K562 (cell line): ENCODE results near the gene CEP162. TPM values are rescaled to one million over a fixed set of nuclear protein-coding genes. Genes with fewer than 3 reads are reported as not detected.

Experiments used
- ATAC-seq: fragments of 200-7000 bp; cut with Tn5 transposase; 3 replicates; pipeline ENCODE4 v1.9.1; 2020; ENCODE audit warnings: moderate library complexity
- BruUV-seq: library from RNA; stranded (reverse); fragments of 400-500 nt; replicated peaks from 2 replicates; lab custom pipeline; 2021; lab: Mats Ljungman, UMichigan
- CTCF ChIA-PET: fragments of 300-600 bp; formaldehyde crosslinking; extraction: SDS; loops from one replicate; lab custom pipeline; 2021; ENCODE audit warnings: low intra/inter-chr PET ratio; lab: Yijun Ruan, JAX
- POLR2A ChIA-PET: fragments of 300-600, 350-650 bp; sonication (Branson Sonifier 250); formaldehyde crosslinking; extraction: SDS; loops from one replicate; lab custom pipeline; 2021; ENCODE audit warnings: antibody characterized with exemption, inconsistent platforms; lab: Yijun Ruan, JAX
- DNase-seq, 4 experiments: peaks; one replicate each; pipeline versions ENCODE4 v3.0.0 to v3.0.0-alpha.2; 2011 to 2018; ENCODE audit warnings: low spot score in 3 of 4, mixed read lengths in 3 of 4; ENCODE audit errors: extremely low read depth in 1 of 4
- FAIRE-seq: peaks from 2 replicates; lab custom pipeline; 2011; peaks lifted over from hg19 to GRCh38; lab: Jason Lieb, UNC
- H2AFZ ChIP-seq: 2 replicates; pipeline ENCODE4 v1.6.0; 2011; ENCODE audit warnings: low read depth, low read length, control low read depth, inconsistent platforms
- H3K27ac ChIP-seq: fragments of 200-600 bp; 3 replicates; pipeline ENCODE4 v1.8.0; 2011; ENCODE audit warnings: low read depth, mild to moderate bottlenecking, control low read depth, inconsistent platforms, low read length, moderate library complexity, mixed read lengths; ENCODE audit errors: extremely low read depth
- H3K27me3 ChIP-seq, 2 experiments: fragments of 300-600 bp in 1 of 2; 2 replicates in 1 of 2; 3 replicates in 1 of 2; pipeline versions ENCODE4 v1.6.0 to v1.8.0; 2011; ENCODE audit warnings: inconsistent platforms in 2 of 2, low read length in 2 of 2, mild to moderate bottlenecking in 1 of 2, mixed read lengths in 1 of 2, moderate library complexity in 1 of 2; ENCODE audit not compliant: control insufficient read depth in 2 of 2, insufficient read depth in 2 of 2
- H3K36me3 ChIP-seq: fragments of 300-600 bp; 3 replicates; pipeline ENCODE4 v1.8.0; 2011; ENCODE audit warnings: mild to moderate bottlenecking, low read length, inconsistent platforms; ENCODE audit not compliant: control insufficient read depth, insufficient read depth
- H3K4me1 ChIP-seq, 2 experiments: fragments of 200-600 bp in 1 of 2; replicated peaks in 1 of 2; 2 replicates in 1 of 2; 3 replicates in 1 of 2; pipeline versions ENCODE4 v1.5.1 to v1.8.0; 2011; ENCODE audit warnings: inconsistent platforms in 2 of 2, low read length in 2 of 2, mild to moderate bottlenecking in 1 of 2, mixed read lengths in 1 of 2, moderate library complexity in 1 of 2; ENCODE audit not compliant: control insufficient read depth in 2 of 2, insufficient read depth in 2 of 2
- H3K4me2 ChIP-seq: 2 replicates; pipeline ENCODE4 v1.6.1; 2011; ENCODE audit warnings: low read length, control low read depth, inconsistent platforms, mixed read lengths; ENCODE audit not compliant: insufficient read depth
- H3K4me3 ChIP-seq: fragments of 200-600 bp; sonication (generic), shearing (Covaris generic); 2 replicates; pipeline ENCODE4 v1.5.1; 2016; ENCODE audit warnings: control low read depth, inconsistent platforms
- H3K79me2 ChIP-seq: fragments of 200-600 bp; 3 replicates; pipeline ENCODE4 v1.8.0; 2011; ENCODE audit warnings: low read length, inconsistent platforms; ENCODE audit not compliant: control insufficient read depth, insufficient read depth
- H3K9ac ChIP-seq, 2 experiments: 2 replicates each; pipeline versions ENCODE4 v1.6.0 to v1.6.1; 2011; ENCODE audit warnings: low read depth in 2 of 2, low read length in 2 of 2, control low read depth in 1 of 2, inconsistent platforms in 1 of 2, mild to moderate bottlenecking in 1 of 2, mixed read lengths in 1 of 2; ENCODE audit not compliant: insufficient read depth in 1 of 2
- H3K9me1 ChIP-seq: one replicate; pipeline ENCODE4 v1.6.0; 2011; ENCODE audit warnings: inconsistent platforms, mild to moderate bottlenecking, low read length, moderate library complexity; ENCODE audit not compliant: control insufficient read depth, insufficient read depth
- H3K9me3 ChIP-seq: replicated peaks from 2 replicates; pipeline ENCODE4 v1.5.1; 2011; ENCODE audit warnings: low read depth, low read length, inconsistent platforms; ENCODE audit not compliant: control insufficient read depth, insufficient read depth
- H4K20me1 ChIP-seq: replicated peaks from 2 replicates; pipeline ENCODE4 v1.6.1; 2011; ENCODE audit warnings: low read length, inconsistent platforms, mixed read lengths; ENCODE audit not compliant: control insufficient read depth, insufficient read depth
- E4F1 ChIP-seq: fragments of 250-450 bp; sonication (Bioruptor Pico); IDR thresholded peaks from 2 replicates; pipeline ENCODE4 v1.5.0; 2021; ENCODE audit warnings: mild to moderate bottlenecking, borderline replicate concordance
- FOXK1 ChIP-seq: sonication (generic); formaldehyde crosslinking; IDR thresholded peaks from 2 replicates; pipeline ENCODE4 v1.8.0; 2022; ENCODE audit warnings: missing genetic modification reagents, mild to moderate bottlenecking, borderline replicate concordance
- HDAC3 ChIP-seq: fragments of 450-650 bp; IDR thresholded peaks from 2 replicates; pipeline ENCODE4 v1.6.1; 2018; ENCODE audit warnings: borderline replicate concordance, mild to moderate bottlenecking, moderate library complexity; ENCODE audit not compliant: partially characterized antibody
- HNRNPH1 ChIP-seq: fragments of 200-400 bp; formaldehyde crosslinking; optimal IDR thresholded peaks from 2 replicates; pipeline ENCODE3; 2017; ENCODE audit warnings: low read depth, mild to moderate bottlenecking, low read length, moderate library complexity
- HSF4 ChIP-seq: fragments of 250-450 bp; sonication (Bioruptor Pico); IDR thresholded peaks from 2 replicates; pipeline ENCODE4 v2.1.2; 2022; ENCODE audit warnings: mild to moderate bottlenecking, moderate library complexity, borderline replicate concordance
- POLR2A ChIP-seq: fragments of 450-650 bp; conservative IDR thresholded peaks from 2 replicates; pipeline ENCODE4 v1.6.1; 2016
- PRDM10 ChIP-seq: fragments of 450-650 bp; IDR thresholded peaks from 2 replicates; pipeline ENCODE4 v1.6.1; 2018; ENCODE audit not compliant: partially characterized antibody
- RB1 ChIP-seq: fragments of 450-650 bp; IDR thresholded peaks from 2 replicates; pipeline ENCODE4 v1.6.1; 2017; ENCODE audit warnings: low read depth, mild to moderate bottlenecking
- SNAPC5 ChIP-seq: fragments of 250-450 bp; sonication (Bioruptor Pico); IDR thresholded peaks from 2 replicates; pipeline ENCODE4 v1.8.0; 2021; ENCODE audit warnings: moderate library complexity, mild to moderate bottlenecking, inconsistent platforms
- STAT5B ChIP-seq: fragments of 250-450 bp; sonication (Bioruptor Pico); IDR thresholded peaks from 2 replicates; pipeline ENCODE4 v1.8.0; 2021; ENCODE audit warnings: mild to moderate bottlenecking, inconsistent platforms
- TBP ChIP-seq: optimal IDR thresholded peaks from 2 replicates; pipeline ENCODE3; 2011; ENCODE audit warnings: low read depth, low read length, improper control_type of control experiment
- TCF7 ChIP-seq: sonication (generic); IDR thresholded peaks from 2 replicates; pipeline ENCODE4 v1.6.1; 2016; ENCODE audit warnings: antibody characterized with exemption, borderline replicate concordance
- TFAM ChIP-seq: fragments of 250-450 bp; sonication (Bioruptor Pico); conservative IDR thresholded peaks from 2 replicates; pipeline ENCODE4 v1.5.0; 2021; ENCODE audit warnings: mild to moderate bottlenecking, moderate library complexity
- ZNF121 ChIP-seq: sonication (generic); formaldehyde crosslinking; conservative IDR thresholded peaks from 2 replicates; pipeline ENCODE4 v1.8.0; 2022; ENCODE audit warnings: missing genetic modification reagents
- ZNF511 ChIP-seq: sonication (generic); formaldehyde crosslinking; IDR thresholded peaks from 2 replicates; pipeline ENCODE4 v1.8.0; 2022; ENCODE audit warnings: mild to moderate bottlenecking, missing genetic modification reagents
- in situ Hi-C: fragments of 300-500 bp; cut with MboI; formaldehyde crosslinking; loops from 4 replicates; pipeline ENCODE4 v1.15.0; 2018; ENCODE audit warnings: inconsistent platforms, mixed read lengths
- intact Hi-C: fragments of 100-400 bp; cut with micrococcal nuclease; formaldehyde crosslinking; loops from 2 replicates; pipeline ENCODE4 v1.14.2; 2022
- polyA plus RNA-seq, 8 experiments: library from polyadenylated mRNA; depleted of rRNA in 4 of 8; stranded (reverse) in 5 of 8; unstranded in 3 of 8; fragments of >200 nt; fragmentation: Nextera tagmentation in 2 of 8; fragmentation: Illumina TruSeq in 1 of 8; extraction: Ambion mirVana in 2 of 8; extraction: Trizol in 1 of 8; gene quantifications; 2 replicates each; pipeline versions ENCODE4 v1.2.1 to v1.2.3, GENCODE V29; 2011 to 2014; ENCODE audit warnings: inconsistent platforms in 1 of 8, missing spikeins in 1 of 8
- total RNA-seq, 7 experiments: library from RNA; depleted of rRNA in 6 of 7; stranded (reverse); fragments of >200 nt in 6 of 7; fragmentation: Illumina TruSeq in 2 of 7; extraction: Trizol in 2 of 7; gene quantifications; 2 replicates each; pipeline versions ENCODE4 v1.2.1 to v1.2.3, GENCODE V29; 2011 to 2021; ENCODE audit warnings: low replicate concordance in 1 of 7

CEP162 gene
- total and polyA plus RNA-seq, 9 of the 15 experiments (the other 6 are each of a cell fraction or from before 2014, with no cell fraction given): 3.9 to 8.6 (median 6.7) TPM

- POLR2A ChIA-PET: no interaction called here
- no peaks in the 10 kb centered on the region for H3K27me3 ChIP-seq
- in situ Hi-C loops: no loop called here
- DNase-seq (no peak), FAIRE-seq (no peak), ATAC-seq (no peak)
- no peaks in the 10 kb centered on the region for H3K79me2 ChIP-seq
- no peak overlapping the region for H3K9ac ChIP-seq
- H3K36me3 ChIP-seq: peaks cover 8% of the 10 kb centered on the region; the same call in 1 of the 3 replicates
- no peaks in the 10 kb centered on the region for H3K4me1 ChIP-seq
- H3K9me1 ChIP-seq: no peaks in the 10 kb centered on the region
- no peak overlapping the region for H3K4me3 ChIP-seq
- H4K20me1 ChIP-seq: no peaks in the 10 kb centered on the region
- BruUV-seq: no TSS peak
- H3K27ac ChIP-seq: no peak overlapping the region
- H2AFZ ChIP-seq: no peak overlapping the region
- CTCF ChIA-PET: no interaction called here
- intact Hi-C loops: no loop called here
- H3K4me2 ChIP-seq: no peak overlapping the region
- no peaks in the 10 kb centered on the region for H3K9me3 ChIP-seq
- no peak for TF ChIP-seq ZNF121 (CRISPR knock-in tag)
- TF ChIP-seq TBP: no peak
- no peak for TF ChIP-seq ZNF511 (CRISPR knock-in tag)
- TF ChIP-seq PRDM10: no peak
- no peak for TF ChIP-seq E4F1
- no peak for TF ChIP-seq TCF7
- no peak for TF ChIP-seq STAT5B (CRISPR knock-in tag)
- no peak for TF ChIP-seq FOXK1 (CRISPR knock-in tag)
- TF ChIP-seq HDAC3: no peak
- TF ChIP-seq HNRNPH1: no peak
- TF ChIP-seq SNAPC5 (CRISPR knock-in tag): no peak
- no peak for TF ChIP-seq HSF4 (CRISPR knock-in tag)
- TF ChIP-seq TFAM (CRISPR knock-in tag): no peak
- TF ChIP-seq RB1: no peak
- TF ChIP-seq POLR2A: no peak
Measured at GRCh38 chr6:84166395-84166794, 61.0 kb downstream of the CEP162 start.
